ENCODE data around the gene TMED6.

DNA sequence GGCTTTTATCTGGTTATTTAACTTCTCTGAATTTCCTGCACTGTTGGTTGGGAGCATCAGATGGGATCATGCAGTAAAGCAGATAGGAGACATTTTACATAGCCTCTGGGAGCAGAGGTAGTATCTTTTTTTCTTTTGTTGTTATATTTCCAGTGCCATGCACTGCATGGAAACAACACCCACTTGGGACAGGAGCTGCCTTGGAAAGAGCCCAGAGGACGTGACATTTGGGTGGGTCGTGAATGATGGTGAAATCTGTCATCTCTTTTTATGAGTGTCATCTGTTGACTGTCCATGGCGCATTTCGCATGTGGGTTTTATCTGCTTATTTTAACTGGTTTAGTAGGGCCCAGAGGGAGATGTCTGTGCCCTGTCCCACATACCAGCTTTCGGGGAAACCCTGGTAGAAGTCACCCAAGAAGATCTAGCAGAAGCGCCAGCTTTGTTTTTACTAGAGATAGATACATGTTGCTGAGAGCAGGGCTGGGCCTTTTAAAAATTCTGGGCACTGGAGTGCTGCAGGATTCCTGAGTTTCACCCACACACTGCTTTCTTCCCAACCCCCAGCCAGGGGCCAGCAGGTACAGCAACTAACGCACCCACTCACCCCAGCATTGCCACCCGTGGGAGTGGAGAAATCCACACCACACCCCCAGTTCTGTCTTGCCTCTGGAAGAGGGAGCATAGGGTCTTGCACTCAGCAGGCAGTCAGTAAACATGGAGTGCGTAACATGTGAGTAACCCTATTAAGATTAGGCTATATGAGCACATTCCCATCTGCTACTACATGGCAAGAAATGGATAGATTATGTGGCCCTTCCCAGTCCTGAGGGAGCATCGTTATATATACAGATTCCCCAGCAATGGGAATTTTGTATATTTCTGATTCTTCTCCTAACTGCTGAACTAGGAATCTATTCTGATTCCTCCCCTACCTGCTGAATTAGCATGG, 42.6 kb upstream of the TMED6 start:
- TF ChIP-seq, protein P1, sequence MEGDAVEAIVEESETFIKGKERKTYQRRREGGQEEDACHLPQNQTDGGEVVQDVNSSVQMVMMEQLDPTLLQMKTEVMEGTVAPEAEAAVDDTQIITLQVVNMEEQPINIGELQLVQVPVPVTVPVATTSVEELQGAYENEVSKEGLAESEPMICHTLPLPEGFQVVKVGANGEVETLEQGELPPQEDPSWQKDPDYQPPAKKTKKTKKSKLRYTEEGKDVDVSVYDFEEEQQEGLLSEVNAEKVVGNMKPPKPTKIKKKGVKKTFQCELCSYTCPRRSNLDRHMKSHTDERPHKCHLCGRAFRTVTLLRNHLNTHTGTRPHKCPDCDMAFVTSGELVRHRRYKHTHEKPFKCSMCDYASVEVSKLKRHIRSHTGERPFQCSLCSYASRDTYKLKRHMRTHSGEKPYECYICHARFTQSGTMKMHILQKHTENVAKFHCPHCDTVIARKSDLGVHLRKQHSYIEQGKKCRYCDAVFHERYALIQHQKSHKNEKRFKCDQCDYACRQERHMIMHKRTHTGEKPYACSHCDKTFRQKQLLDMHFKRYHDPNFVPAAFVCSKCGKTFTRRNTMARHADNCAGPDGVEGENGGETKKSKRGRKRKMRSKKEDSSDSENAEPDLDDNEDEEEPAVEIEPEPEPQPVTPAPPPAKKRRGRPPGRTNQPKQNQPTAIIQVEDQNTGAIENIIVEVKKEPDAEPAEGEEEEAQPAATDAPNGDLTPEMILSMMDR (IDR thresholded peaks at IDR 0.05) = no peak
- TF ChIP-seq POLR2AphosphoS5 (IDR thresholded peaks at IDR 0.05) (no peak), POLR2A (IDR thresholded peaks at IDR 0.05) (no peak)

Measured in stomach (tissue), 4 donors.